Hematopoietic multipotent progenitor cell treated with erythropoietin and hydrocortisone succinate and interleukin-3 and kit ligand, for 4 days (in vitro differentiated cells): Measurements from ENCODE around the gene SSBP1.
"Not testable (repeated sequence)": the region's sequence is repeated elsewhere in the genome, so short reads cannot be mapped to it uniquely, and the experiment has no call there.

Source experiments
- DNase-seq: peaks from one replicate; pipeline ENCODE4 v3.0.0-alpha.2; 2015

Gene SSBP1, protein sequence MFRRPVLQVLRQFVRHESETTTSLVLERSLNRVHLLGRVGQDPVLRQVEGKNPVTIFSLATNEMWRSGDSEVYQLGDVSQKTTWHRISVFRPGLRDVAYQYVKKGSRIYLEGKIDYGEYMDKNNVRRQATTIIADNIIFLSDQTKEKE

DNA sequence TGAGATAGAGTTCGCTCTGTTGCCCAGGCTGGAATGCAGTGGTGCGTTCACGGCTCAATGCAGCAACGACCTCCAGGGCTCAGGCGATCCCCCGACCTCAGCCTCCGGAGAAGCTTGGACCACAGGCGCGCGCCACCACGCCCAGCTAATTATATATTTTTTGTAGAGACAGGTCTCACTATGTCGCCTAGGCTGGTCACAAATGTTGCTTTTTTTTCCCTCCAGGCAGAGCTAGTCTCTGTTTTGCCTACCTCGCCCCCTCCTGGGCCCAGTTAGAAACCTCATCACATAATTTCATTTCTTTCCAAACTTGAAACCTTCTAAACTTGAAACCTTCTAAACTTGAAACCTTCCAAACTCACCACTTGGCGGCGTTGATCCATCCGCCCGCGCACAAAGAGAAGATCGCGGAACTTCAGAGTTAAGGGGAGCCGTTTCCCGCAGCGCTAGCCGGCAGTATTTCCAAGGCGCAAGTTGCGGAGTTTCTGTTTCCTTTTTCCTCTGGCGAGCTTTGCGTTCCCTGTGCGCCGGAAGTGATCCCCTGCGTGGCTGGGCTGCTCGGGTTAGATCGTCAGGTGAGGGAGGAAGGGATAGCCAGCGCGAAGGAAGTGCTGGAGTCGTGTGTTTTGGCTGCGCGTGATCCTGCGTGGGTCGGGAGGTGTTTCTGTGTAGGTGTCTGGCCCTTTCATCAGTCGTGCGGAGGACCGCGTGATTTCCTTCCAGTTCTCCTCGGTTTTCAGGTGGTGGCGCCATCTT, at the start of gene SSBP1:
TSS of gene SSBP1 (plus strand) at position 523 of the 756 bp plus-strand sequence. CDS start 809 bp downstream, outside the sequence.
- DNase-seq, result peak; percentile 98

DNA sequence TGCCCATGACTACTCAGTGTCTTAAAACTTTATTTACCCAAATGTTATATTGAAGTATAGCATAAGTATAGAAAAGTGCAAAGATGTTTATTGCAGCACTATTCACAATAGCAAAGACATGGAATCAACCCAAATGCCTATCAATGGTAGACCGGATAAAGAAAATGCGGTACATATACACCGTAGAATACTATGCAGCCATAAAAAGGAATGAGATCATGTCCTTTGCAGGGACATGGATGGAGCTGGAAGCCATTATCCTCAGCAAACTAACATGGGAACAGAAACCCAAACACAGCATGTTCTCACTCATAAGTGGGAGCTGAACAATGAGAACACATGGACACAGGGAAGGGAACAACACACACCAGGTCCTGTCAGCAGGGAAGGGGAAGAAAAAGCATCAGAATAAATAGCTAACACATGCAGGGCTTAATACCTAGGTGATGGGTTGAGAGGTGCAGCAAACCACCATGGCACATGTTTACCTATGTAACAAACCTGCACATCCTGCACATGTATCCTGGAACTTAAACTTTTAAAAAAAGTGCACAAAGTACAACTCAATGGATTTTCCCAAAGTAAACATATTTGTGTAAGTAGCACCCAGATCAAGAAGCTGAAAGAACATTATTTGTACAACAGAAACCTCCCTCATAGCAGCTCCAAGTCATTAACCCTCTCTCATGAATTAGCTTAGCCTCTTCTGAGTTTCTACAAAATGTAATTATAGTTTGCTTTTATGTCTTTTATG, 48.9 kb upstream of the SSBP1 start:
- not testable (repeated sequence) for DNase-seq

- no peak for DNase-seq
These were observed 46.6 kb upstream of the SSBP1 start for GRCh38 chr7:141691540-141691939.

GRCh38 chr7:141691961-141692360, 46.2 kb upstream of the SSBP1 start:
- DNase-seq, result no peak

GRCh38 chr7:141693082-141693481, 45.1 kb upstream of the SSBP1 start:
- no peak for DNase-seq

GRCh38 chr7:141695803-141696289, 42.3 kb upstream of the SSBP1 start:
- no peak for DNase-seq

- no peak for DNase-seq
These were observed 41.8 kb upstream of the SSBP1 start for GRCh38 chr7:141696348-141696747.

DNA sequence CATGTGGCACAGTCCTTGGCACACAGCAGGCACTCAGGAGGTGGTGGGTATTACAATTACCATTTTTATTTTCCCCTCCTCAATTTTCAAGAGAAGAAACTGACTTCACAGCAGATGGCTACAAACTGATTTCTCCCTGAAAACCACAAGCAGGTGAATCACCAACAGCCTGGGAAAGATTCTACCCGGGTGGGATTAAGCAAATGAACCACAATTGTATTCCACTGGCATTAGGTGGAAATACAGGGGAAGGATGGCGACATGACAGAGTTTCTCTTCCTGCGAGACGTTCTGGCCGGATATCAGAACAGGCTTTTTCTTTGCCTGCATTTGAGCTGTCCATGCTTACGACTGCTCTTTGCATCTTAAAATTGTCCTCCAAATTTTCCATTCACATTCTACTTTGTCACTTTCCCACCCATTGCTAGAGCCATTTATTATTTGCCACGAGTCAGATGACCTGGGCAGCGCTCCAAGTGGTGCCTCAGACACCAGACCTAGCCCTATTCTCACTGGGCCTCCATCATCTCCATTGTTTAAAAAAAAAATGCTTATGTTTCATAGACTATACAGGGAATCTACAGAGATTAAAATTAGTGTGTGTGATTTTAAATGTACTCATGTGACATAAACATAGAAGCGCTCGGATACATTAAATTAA, 40.8 kb upstream of the SSBP1 start:
- peak; percentile 20 for DNase-seq

GRCh38 chr7:141698247-141699015, 39.7 kb upstream of the SSBP1 start:
- peak; percentile 69 for DNase-seq

GRCh38 chr7:141699860-141700259, 38.3 kb upstream of the SSBP1 start:
- DNase-seq, result no peak

DNA sequence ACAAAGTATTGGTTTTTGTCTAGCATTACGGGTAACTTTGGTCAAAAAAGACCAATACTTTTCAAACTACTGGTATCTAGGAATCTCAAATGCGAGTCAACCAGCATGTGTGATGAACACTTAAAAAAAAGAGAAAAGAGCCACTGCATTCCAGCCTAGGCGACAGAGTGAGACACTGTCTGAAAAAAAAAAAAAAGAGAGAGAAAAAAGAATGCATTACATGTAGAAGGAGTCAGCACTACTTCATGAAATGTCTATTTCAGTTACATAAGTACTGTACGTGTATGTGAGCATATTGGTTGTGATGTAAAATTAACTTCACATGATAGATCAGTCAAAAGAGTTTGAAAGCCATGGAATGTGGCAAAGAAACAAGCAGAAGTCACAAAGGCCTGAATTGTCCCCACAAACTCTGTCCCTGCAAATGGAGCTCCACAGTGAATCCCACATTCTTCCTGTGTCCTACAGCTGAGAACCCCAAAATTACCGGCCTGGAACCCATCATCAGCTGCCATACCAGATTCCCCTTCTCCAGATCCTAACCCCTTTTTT, 37.8 kb upstream of the SSBP1 start:
- DNase-seq, result no peak

DNA sequence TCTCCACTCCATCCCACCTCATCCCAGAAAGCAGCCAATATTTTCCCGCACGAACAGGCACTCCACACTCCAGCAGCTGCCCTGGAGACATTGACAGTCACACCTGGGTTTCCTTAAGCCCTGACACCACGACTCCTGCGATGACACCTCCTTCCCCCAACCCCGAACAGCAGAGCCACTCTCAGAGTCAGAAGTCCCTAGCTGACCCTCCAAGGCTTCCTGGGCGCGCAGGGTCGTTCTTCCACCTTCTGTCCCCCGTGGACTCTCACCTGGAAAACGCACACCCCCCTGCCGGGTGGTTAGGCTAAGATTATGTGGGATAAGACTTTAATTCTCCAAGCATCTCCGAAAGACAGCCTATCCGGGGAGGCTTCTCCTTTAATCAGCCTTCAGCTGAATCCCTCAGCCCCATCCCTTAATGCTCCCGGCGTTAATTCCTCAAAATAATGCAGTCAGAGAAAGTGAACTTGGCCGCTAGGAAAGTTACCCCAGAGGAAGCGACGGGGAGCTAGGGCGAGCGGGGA, 37.2 kb upstream of the SSBP1 start:
- peak; percentile 13 for DNase-seq

DNA sequence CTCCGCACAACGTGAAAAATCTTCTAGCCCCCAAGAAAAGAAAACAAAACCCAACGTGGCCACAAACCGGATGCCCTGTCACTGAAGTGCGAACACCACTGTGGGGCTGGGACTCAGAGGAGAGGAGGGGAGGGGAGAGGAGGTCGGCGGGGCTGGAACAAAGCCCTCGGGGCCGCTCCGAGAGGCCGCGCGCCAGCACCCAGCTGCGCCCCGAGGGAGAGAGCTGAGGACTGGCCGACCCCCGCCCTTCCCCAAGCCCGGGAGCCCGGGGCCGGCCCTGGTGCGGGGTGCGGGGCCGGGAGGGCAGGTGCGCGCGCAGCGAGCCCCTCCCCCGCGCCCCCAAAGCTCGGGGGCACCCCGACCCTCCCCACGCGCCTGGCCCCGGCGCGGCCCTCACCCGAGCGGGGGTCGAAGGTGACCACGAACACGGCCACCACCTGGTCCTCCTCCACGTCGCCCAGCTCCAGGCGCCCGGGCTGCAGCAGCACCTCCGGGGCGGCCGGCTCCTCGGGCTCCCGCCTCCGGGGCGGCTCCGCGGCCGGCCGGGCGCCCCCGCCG, 36.6 kb upstream of the SSBP1 start:
- peak; percentile 81 for DNase-seq

GRCh38 chr7:141702047-141702567, 36.1 kb upstream of the SSBP1 start, which contains the start of gene DENND11:
DENND11 (minus strand) TSS chr7:141702166; CDS start chr7:141702153, 13 bp downstream.
- peak; percentile 72 for DNase-seq

DNA sequence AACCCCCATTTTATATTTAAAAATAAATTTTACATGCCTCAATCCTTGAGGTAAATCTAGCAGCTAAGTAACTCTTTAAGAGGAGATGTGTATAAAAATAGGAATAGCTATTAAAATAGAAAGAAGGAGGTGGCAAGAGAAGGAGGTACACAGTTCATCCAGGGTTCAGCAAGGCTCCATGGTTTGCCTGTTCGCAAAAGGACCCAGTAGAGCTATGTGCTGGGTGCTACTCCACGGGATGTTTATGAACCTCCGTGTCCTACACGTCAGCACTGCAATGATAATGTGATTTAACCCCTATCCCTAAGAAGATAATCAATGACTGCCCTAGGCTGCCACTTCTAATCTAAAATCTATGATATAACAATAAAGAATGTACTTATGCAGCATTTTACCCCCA, 35.3 kb upstream of the SSBP1 start:
- no peak for DNase-seq

DNA sequence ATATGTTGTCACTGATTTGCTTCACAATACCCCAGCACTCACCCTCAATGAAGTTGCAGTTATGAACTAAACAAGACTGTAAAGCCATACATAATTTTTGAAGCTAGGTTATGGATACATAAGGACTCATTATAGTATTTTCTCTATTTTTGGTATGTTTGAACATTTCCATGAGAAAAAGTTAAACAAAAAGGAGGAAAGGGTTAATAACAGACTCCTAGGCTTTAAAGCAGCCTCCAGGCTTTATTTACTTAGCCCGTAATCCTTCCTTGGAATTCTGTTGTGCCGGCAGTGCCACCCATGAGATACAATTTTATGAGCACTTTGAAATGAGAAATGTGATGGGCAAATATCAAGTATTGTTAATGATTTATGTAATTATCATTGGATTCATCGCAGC, 34.0 kb upstream of the SSBP1 start:
- DNase-seq, result no peak

DNA sequence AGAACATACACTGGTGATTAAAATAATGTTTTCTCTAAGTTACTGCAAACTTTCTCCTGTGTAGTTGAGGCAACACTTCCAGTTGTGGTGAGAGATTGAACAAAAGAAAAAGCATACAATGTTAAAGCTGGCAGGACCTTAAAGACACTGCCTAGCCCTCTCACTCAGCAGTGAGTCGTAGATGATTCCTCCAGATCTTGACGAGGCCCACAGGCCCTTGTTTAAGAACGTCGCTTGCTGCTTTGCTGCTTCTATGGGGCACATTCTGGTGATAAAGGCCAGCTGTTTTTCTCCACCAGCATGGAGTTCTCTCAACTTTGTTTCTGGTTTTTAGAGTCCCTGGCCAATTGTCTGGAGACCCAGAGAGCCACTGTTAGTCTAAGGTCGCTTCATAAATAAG, 33.4 kb upstream of the SSBP1 start:
- DNase-seq, result no peak

GRCh38 chr7:141706239-141707064, 31.7 kb upstream of the SSBP1 start:
- no peak for DNase-seq

DNA sequence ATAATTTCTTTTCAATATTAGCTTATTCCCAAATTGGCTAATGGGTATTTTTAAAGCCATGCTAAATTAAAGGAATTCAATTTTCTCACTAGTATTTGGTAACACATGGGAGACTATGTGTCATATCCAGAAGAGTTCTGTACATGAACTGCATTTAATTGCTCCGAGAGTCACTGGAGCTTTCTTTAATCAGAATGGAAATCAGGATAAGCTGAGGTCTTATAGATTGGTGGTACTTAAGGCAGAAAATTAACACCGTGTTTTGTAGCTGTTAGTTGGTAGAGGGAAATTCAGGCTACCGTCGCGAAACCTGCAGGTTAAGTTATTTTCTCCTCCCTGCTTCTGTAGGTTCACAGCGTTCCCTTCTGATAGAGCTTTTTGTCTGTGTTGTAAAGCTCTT, 29.8 kb upstream of the SSBP1 start, which contains the start of gene WEE2:
TSS of gene WEE2 (plus strand) at position 3 of the 400 bp plus-strand sequence. CDS start 406 bp downstream, outside the sequence.
- no peak for DNase-seq

- DNase-seq, result no peak
These were observed 28.8 kb upstream of the SSBP1 start for GRCh38 chr7:141709318-141709717.
